RPMI8226 (cell line): ENCODE data around the gene GPX3.
A peak's percentile ranks its signal among the peaks of the same experiment; 100 is the strongest.

Source experiments
- DNase-seq: peaks from one replicate; pipeline ENCODE4 v3.0.0-alpha.2; 2015

The GPX3 gene

GRCh38 chr5:151034422-151035379 is 14.3 kb downstream of the GPX3 start:
- no peak for DNase-seq

DNA sequence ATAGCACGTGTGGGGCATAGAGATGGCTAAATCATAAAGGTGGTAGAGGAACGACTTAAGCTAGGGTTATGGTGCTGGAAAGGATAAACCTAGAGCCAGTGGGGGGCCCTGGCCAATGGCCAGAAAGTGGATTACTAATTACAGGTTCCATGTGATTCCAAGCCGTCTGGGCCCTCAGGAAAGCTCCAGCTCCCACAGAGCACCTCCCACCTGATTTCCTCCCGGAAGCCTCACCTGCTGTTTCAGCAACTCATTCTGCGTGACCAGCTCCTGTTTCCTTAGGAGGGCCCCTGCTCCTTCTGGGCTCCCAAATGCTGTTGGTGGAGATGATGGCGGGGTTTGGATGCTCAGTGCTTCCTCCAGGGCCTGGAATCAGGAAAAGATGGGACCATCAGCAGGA is 16.2 kb downstream of the GPX3 start:
- no peak for DNase-seq

GRCh38 chr5:151037561-151038411 is 17.4 kb downstream of the GPX3 start:
- DNase-seq = no peak

DNA sequence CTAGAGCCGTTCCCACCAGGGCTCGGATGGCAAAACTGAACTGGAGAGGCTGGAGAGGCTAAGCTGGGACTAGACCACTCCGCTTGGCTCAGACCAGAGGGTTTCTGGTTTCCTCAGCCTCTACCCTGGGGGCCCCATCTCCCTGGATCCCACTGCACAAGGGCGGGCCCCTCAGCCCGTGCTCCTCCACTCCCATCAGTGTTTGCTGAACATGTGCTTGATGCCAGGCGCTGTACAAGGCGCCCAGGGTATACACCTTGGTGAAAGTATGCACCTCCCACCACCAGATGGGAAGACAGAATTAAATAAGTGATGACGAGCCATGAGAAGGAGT is 18.0 kb downstream of the GPX3 start:
- DNase-seq = no peak

DNA sequence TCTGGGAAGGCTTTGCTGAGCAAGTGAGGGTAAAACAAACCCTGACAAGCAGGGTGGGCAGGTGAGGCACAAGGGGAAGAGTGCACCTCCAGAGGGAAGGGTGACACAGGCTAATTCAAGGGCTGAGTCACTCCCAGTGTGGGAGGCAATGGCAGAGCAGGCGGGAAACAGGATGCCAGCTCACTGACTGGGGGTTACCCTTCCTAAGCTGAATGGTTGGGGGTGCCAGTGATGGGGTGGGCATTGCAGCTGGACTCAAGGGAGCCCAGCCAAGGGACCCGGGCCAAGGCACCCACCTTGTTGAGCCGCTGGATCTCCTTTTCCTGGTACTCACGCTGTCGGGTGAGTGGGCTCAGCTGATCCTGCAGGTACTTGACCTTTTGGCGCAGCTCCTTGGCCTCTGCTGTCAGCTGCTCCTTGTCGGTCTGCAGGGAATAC is 18.4 kb downstream of the GPX3 start:
- no peak for DNase-seq

DNA sequence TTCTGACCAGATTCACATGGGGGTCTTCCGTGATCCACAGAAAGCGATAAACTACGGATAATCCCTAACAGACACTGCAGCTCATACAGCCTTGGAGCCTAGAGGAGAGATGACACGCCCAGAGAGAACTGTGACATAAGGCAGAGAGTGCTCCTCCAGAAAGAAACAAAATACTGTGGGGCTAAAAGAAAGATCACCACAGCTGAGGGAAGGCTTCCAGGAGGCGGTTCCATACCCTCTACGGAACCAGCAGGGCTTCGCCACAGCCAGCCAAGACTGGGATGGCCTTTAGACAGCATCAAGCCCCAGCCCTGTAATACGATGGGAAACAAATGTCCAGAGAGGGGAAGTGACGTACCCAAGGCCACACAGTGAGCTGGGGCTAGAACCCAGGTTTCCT is 19.3 kb downstream of the GPX3 start:
- DNase-seq = no peak

GRCh38 chr5:151040211-151040747 is 19.9 kb downstream of the GPX3 start:
- no peak for DNase-seq

- no peak for DNase-seq
Measured at GRCh38 chr5:151041577-151042268, 21.3 kb downstream of the GPX3 start.

- DNase-seq = no peak
Measured at GRCh38 chr5:151042453-151043093, 22.2 kb downstream of the GPX3 start.

DNA sequence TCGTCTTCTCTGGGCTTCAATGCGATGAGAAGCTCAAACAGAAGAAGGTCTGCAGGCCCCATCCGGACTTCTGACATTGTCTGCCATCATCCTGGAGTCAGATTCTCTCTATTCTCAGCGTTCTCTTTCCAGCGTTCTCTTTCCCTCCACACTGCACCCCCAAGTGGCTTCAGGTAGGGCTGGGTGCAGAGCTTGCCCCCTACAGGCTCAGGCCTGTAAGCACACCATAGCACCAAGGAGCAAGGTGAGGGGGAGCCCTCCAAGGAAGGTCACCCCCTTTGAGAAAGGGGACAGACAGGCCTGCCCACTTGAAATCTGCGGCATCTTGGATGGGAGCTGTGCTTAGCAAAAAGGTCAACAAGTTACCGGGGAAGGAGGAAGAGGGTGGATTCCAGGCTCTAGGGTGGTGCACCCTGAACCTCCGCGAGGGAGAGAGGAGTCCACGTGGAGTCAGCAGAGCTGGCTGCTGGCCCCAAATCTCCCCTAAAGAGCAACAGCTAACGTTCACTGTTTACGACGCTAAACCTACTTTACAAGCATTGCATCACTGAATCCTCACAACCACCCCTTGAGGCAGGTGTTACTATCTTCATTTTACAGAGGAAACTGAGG is 27.5 kb downstream of the GPX3 start:
- peak; percentile 35 for DNase-seq

DNA sequence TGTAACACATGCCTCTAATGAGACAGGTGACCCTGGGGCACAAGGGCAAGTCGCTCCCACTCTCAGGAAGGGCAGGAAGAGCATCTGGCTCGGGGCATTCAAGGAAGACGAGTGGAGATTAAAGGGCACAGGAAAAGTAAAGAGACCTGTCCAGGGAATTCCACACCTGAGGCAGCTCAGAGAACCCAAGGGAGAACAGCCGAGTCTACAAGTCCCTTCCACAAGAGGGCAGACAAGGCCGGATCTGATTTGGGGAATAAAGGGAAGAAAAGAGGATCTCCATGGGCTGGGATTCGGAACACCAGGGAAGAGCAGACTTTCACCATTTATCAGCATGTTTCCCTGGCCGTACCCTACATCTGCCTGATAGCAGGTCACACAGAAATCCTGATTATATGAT is 28.1 kb downstream of the GPX3 start:
- no peak for DNase-seq

- peak; percentile 78 for DNase-seq
Measured at GRCh38 chr5:151051066-151051930, 30.9 kb downstream of the GPX3 start.

GRCh38 chr5:151051931-151052608 is 31.7 kb downstream of the GPX3 start:
- DNase-seq = no peak

DNA sequence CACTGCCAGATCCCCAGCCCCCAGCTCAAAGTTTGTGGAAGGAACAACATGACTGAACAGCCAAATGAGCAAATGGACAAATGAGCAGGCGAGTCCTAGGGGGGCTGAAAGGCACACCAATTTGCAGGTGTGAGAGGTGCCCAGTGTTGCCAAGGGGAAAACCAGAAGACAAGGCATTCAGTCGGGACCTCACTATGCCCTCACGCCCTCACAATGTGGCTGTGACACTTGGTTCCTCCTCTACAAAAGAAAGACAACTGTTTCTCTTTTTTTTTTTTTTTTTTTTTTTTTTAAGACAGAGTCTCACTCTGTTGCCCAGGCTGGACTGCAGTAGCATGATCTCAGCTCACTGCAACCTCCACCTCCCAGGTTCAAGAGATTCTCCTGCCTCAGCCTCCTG is 32.4 kb downstream of the GPX3 start:
- DNase-seq = no peak

DNA sequence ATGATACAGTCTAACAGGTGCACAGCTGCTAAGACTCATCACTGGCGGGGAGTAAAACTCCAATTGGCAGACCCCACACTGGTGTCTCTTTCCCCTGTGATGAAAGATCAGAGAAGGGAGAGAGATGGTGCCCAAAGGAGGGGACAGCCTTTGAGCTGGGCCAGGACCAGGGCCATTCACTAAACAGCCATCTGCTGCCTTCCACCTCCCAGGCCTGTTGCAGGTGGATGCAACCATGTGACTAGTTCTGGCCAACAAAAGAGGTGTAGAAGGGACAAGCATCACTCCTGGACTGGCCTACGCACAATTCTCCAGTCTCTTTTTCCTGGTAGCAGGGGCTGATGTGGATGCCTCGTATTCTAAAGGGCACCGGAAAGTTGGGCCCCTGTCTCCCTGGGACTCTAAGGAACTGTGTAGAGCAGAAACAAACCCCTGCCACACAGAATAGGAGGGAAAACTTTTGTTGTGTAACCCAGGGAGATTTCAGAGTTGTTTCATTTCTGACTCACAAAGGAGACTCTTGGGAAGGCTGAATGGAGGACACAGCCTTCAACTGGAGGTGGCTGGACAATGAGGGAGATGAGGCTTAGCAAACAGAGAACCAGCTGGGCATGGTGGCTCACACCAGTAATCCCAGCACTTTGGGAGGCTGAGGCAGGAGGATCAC is 33.5 kb downstream of the GPX3 start:
- no peak for DNase-seq

- DNase-seq = no peak
Measured at GRCh38 chr5:151054709-151055108, 34.3 kb downstream of the GPX3 start.

- no peak for DNase-seq
Measured at GRCh38 chr5:151055336-151055735, 34.9 kb downstream of the GPX3 start.

DNA sequence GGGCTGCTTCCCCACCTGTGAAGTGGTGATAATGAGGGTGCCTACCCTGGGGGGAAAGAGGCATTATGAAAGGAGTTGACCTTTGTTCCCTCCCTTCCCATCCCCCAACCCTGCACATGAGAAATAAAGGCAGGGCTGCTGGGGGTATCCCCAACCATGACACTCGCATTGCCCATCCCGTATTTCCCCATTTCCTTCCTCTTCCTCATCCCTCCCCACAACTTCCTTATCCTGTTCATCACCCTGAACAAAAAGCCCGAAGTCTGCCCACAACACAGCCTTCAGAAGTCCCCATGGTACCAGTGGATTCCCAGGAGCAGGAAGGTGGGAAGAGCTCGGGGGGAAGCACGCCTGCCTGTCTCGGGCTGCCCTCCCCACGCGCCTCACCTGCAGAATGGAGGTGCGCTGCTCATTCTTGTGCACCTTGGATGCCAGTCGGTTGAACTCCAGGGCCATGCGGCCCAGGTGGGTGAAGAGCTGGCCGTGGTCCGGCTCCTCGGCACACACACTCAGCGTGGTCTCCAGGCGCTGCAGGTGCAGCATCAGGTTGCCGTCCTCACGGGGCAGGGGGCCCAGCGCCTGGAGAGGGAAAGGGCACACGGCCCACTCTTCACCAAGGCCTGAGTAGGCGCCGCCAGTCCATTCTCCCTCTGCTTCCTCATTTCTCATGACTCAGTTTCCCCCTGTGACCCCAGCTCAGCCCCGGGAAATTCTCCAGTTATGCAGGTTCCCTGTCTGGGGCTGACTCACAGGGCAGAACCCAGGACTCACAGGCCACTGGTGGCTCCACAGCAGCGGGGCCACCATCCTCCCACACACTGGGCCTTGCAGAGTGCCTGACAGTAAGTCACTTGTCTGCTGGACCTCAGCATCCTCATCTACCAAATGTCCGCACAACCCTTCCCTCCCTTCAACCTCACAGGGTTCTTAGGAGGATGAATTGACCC is 36.3 kb downstream of the GPX3 start:
- no peak for DNase-seq

GRCh38 chr5:151058301-151058700 is 37.9 kb downstream of the GPX3 start:
- DNase-seq = no peak
